ENCODE measurements around the gene CNGA2. TPM values are rescaled to one million over a fixed set of nuclear protein-coding genes. Genes with fewer than 3 reads are reported as not detected.

Gene CNGA2
- not detected for polyA plus RNA-seq (2013, experiment 1 of 2; ENCODE audit: insufficient read length)
- not detected for polyA plus RNA-seq (2013, experiment 2 of 2; ENCODE audit: insufficient read length)

DNA sequence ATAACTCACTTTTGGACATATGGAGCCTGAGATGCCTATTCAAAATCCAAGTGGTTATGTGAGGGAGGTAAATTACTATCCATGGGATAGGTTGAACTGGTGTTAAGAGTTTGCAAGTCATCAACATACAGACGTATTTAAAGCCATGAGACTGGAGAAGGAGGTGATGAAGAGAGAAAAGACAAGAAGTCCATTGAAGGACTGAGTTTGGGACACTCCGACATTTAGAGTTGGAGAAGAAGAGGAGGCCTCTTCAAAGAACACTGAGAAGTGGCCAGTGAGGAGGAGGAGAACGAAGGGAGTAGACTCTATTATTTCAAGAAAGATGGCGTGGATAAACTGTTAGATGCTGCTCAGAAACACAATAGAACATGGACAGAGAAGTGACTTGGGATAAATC lies at the start of gene CNGA2:
TSS of gene CNGA2 (plus strand) at position 301 of the 400 bp plus-strand sequence. CDS start 3,738 bp downstream, outside the sequence.
- no peak for DNase-seq

DNA sequence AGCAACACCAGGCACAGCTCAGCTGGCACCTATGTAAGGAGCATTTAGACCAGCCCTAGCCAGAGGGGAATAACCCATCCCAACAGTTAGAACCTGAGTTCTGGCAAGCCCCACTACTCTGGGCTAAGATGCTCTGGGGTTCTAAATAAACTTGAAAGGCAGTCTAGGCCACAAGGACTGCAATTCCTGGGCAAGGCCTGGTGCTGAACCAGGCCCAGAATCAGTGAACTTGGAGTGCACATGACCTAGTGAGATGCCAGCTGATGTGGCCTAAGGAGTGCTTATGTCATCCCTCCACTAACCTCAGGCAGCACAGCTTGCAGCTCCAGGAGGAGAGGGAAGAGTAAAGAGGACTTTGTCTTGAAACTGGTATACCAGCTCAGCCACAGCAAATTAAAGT lies 46.9 kb upstream of the CNGA2 start:
- no peak for DNase-seq

DNA sequence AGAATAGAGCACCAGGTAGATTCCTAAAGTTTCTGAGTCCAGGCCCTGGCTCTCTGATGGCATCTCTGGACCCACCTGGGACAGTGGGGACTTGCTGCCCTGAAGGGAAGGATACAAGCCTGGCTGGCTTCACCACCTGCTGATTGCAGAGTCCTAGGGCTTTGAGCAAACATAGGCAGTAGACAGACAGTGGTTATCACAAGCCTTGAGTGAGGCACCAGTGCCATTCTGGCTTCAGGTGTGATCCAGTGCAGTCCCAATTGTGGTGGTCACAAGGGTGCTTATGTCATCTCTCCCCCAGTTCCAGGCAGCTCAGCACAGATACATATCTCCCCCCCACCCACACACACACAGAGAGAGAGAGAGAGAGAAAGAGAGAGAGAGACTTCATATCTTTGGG lies 45.9 kb upstream of the CNGA2 start:
- DNase-seq = no peak

DNA sequence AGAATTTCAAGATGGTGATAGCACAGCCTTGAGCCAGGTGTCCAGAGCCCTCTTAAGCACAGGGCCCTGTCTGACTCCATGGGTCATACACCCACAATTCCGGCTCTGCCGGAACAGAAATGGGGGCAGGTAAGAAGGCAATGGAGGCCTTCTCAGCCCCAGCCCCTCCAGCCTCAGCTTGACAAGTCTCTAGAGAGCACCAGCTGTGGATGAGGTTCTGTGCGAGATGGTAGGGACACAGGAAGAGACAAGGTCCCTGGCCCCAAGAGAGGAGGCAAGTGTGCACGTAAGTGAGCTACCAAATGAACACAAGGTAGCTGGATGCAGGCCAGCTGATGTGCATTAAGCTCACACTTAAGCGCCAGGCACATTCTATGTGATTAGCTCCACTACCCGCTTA lies 41.7 kb upstream of the CNGA2 start:
- DNase-seq = no peak

DNA sequence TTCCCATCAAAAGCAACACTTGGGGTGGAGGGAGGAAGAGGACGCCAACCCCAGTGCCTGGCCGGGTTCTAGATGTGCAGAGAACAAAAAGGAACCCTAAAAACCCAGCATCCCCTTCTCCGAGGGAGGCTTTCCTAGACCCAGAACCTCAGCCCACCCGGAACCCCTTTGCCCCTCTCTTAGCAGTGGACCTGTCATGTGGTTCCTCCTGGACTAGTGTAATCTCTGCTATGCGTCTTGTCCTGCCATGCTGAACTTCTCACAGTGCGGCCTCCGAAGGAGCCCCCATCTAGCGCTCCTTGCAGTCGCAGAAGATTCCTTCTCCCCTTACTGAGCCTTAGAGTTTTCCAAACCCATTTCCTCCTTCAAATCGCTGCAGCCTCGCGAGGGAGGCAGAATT lies 40.4 kb upstream of the CNGA2 start:
- no peak for DNase-seq

DNA sequence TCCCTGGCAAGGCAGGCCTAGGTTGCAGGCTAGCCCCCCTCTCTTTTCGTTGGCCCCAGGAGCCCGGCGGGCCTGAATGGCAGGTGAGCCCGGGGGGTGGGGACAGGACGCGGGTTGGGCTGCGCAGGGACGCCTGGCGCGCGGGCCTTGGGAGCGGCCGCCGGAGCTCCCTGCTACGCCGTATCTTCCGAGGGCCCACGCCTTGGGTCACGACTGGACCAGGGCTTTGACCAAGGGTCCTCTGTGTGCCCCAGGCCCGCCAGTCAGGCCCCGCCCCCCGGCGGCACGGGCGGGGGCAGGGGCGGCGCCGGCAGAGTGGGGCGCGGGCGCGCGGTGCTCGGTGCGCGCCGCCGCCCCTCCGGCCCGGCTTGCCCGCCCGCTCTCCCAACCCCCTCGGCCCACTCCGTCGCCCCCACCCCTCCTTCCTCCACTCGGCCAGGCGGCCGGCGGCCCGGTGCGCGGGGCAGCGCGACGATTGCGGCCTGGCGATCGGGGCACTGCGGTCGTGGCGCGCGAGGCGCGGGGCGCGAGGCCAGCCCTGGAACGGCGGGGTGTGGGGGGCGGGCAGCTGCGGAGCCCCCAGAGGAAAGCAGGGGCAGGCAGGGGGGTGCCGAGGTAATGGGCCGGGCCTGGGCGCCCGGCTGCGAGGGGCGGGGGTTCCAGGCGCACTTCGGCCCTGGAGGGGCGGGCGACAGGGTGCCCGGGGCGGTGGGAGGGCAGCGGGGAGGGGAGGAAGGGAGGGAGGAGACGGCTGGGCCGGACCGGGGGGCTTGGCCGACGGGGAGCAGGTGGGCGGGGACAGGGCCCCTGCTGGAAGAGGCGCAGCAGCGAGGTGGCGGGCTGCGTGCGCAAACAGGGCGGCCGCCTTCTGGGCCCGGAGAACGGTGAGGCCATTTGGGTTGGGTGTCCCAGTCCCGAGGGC lies 39.6 kb upstream of the CNGA2 start, which contains the start of gene PRRG3:
TSS of gene PRRG3 (plus strand) at position 798 of the 922 bp plus-strand sequence. CDS start 3,357 bp downstream, outside the sequence.
- no peak for DNase-seq

DNA sequence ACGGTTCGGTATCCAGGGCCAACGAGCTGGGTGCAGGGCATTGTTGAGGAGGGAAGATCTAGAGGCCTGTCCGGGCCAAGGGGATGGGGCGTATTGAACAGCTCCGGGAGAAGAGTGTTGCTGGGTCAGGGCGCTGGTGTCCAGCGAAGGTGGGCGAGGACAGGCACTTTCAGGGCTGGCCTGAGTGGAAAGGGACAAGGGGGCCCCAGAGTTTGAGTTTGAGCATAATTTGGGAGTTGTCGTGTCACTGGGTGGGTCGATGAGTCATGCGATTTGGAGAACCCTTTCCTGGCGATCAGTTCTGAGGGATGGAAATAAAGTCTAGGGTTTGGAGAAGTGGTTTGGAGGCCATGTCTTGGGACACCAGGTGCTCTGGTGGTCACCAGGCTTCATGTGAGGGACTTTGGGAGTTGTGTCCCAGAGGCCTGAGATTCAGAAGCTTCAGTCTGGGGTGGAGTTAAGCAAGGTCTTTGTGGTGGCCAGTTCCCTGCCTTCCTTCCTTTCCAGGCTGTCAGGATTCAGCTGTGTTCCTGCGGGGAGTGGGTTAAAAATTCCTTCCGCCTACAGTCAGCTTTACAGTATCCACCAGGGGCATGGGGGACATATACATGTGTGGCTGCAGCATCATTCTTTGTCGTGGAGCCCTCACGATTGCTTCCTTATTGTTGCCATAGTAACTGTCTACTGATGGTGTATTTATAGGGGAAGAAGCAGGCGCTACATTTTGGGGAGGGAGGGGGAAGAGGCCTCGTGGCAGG lies 38.8 kb upstream of the CNGA2 start:
- no peak for DNase-seq

DNA sequence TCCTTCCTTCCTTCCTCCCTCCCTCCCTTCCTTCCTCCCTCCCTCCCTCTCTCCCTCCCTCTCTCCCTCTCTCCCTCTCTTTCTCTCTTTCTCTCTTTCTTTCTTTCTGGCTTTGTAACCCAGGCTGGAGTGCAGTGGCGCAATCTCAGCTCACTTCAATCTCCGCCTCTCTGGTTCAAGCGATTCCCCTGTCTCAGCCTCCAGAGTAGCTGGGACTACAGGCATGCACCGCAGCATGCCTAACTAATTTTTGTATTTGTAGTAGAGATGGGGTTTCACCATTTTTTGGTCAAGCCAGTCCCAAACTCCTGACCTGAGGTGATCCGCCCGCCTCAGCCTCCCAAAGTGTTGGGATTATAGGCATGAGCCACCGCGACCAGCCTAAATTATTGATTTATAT lies 37.5 kb upstream of the CNGA2 start:
- peak; percentile 8 for DNase-seq

DNA sequence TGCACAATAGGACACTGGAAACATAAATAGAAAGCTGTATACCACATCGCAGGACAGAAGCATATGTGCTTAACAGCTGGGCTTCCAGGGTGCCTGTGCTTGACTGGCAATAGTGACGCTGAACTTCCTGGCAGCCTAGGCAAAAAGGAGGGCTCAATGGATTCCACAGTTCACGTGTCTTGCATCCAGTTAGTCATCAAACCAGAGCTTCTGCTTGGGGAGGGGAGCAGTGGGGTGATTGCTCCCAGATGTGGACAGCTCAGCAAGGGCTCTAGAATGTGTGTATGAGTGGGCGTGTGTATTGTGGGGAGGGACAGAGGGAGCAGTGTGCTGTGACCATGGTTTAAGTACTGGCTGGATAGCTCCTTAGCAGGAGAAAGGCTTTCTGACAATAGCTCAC lies 37.0 kb upstream of the CNGA2 start:
- DNase-seq = peak; percentile 91

DNA sequence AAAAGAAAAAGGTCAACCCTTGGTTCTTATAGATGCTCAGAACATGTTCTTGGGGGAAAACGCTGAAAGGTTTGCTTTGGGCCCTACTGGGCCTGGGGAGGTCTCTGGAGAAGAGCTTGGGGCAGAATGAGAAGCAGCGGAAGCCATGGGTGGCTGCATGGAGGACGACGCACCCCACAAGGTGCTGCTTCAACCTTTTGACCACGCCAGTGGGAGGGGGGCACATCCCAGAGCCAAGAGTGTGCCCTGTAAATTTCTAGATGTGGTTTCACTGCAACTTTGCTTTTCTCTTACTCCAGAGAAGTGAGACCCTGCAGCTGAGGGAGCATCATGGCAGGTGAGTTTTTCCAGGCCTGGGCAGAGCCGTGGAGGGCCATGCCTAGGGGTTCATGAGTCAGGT lies 36.1 kb upstream of the CNGA2 start:
- DNase-seq = no peak

DNA sequence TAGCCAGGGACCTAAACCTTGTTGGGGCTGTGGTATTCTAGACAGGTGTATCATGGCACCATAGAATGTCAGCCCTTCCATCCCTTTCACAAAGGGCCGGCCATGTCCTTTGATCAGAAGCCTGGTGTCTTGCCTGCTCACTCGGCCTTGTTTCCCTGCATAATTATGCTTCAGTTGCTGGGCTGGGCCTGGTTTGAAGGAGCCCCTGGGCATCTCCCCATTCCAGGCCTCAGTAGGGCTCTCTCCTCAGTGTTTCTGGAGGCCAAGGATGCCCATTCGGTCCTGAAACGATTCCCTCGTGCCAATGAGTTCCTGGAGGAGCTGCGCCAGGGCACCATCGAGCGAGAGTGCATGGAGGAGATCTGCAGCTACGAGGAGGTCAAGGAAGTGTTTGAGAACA lies 34.8 kb upstream of the CNGA2 start:
- no peak for DNase-seq

DNA sequence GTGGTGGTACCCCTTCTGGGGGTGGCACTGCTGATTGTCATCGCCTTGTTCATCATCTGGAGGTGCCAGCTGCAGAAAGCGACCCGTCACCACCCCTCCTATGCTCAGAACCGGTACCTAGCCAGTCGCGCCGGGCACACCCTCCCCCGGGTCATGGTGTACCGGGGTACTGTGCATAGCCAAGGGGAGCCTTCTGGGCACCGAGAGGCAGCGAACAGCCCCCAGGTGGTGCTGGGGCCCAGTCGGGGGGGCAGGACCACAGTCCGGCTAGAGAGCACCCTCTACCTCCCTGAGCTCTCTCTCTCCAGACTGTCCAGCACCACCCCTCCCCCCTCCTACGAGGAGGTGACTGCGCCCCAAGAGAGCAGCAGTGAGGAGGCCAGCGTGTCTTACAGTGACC lies 34.0 kb upstream of the CNGA2 start:
- no peak for DNase-seq

DNA sequence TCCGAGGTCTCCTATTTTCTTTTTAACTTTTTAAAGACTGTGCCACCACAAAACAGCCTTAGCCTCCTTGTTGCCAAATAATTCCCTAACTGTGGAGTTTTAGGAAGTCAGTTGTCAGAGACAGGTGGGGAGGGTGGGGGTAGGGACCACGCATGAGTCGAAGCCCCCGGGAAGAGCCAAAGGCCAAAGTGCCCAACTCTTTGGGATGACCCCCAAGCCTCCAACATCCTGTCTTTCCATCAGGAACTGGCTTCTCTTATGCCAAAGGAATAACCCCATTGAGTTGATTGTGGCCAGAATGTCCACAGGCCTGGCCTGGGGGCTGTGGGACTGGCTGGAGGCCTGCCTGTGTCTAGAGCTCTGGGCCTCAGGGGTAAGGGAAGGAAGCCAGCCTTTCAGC lies 33.5 kb upstream of the CNGA2 start:
- no peak for DNase-seq

DNA sequence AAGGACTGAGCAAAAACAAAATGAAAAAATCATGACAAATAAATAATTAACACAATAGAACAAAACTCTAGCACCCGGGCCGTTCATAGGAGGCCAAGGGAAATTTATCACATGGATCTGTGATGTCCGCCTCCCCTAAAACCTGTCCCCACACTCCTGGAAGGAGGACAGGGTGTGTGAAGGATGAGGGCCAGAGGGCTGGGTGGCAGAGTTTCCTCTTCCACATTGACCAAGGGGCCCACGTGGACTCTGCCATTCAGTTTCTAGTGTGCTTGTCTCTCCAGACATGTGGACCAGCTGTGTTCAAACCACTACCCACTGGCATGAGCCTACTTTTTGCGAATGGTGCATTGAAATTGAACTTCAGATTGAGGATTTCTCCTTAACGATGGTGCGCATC lies 33.0 kb upstream of the CNGA2 start:
- no peak for DNase-seq

DNA sequence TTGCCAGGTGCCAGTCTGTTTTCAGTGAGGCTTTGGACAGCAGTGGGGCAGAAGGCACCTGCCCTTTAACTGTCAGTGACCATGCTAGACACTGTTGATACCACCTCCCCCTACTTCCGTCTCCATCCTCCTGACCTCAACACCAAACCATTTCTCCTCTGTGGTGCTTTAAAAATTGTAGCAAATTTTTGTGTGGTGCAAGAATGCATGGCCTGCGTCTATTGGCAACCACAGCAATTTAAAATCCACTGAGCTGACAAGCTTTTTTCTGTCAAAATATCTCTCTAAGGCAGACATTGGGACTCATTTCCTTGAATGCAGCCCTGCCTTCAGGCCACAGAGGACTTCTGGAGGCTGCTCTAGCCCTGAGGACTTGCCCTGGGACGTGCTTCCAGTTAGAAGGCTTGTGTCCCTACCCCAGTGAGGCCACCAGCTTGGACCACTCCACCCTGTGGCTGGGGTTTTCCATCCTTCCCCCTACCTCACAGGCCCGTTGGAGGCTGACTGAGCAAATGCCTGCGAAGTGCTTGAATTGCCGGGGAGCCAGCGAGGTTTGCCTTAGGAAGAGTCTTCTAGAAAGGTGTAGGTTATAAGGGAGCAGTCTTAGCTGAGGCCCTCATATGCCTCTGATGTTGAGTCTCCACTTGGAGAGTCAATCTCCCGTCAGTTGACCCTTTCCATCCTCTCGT lies 32.4 kb upstream of the CNGA2 start:
- peak; percentile 51 for DNase-seq

DNA sequence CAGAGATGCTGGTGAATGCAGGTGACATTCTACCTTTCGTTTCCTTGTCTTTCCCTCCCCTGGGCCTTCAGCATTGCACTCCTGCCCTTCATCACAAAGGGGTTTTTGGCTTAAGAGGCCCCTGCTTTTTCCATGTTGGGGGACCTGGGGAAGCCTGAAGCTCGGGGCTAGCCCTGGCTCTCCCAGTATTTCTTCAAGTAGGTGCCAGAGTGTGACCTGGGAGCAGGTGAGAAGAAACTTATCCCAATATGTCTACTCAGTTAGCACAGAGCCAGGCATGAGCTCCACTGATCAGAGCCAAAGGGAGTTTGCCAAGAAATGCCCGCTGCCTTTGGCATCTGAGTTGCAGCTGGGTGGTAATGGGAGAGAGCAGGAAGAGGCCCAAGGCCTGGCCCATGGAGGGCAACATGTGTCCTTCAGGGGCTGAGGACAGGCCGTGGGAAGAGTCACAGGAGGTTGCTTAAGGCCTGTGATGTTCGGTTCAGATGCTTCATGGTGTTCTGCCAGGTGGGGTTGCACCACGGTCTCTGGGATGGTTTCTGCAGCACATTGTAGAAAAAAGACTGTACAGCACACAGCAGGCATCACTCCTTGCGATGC lies 31.7 kb upstream of the CNGA2 start:
- DNase-seq = no peak

DNA sequence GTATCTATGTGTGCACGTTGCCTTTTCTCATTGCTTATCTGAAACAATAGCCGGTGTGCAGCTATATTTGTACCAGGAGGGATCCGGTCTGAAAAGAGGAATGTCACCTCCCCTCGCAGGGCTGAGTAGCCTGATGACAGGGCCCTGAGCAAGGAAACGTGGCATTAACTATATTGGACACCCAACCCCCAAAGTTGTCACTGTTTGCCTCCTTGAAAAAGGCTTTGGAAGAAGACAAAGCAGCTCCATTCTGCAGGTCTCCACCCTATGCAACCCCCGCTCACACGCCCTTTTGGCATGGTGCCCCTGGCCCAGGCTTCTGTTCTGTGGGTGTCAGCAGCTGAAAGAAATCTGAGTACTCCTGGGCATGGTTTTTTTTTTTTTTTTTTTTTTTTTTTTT lies 31.1 kb upstream of the CNGA2 start:
- DNase-seq = peak; percentile 20

DNA sequence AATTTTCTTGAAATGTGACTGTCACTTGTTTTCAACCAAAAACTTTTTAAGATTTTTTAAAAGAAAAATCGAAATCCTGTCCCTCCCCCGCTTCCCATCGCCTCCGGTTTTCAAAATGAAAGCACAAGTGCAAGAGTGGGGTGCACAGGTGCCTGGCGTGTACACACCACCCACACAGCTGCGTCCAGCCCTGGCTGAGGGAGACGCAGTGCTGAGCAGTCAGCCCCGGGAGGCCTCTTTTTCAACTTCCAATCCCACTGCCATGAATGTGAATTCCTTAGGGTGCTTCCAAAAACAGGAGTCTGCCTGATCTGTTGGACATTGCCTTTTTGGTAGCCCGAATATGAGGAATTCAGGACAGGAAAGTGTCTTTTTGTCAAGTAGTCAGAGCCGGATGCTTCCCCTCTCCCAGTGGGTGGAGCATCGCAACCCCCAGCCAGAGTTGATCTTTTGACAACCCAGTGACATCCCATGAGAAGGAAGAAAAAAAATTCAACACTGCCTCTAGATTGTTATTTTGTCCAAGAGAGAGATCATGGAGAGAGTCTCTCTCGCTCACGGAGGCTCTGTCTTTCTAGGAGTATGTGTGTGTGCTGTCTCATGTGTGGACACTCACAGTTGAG lies 30.4 kb upstream of the CNGA2 start:
- DNase-seq = no peak

DNA sequence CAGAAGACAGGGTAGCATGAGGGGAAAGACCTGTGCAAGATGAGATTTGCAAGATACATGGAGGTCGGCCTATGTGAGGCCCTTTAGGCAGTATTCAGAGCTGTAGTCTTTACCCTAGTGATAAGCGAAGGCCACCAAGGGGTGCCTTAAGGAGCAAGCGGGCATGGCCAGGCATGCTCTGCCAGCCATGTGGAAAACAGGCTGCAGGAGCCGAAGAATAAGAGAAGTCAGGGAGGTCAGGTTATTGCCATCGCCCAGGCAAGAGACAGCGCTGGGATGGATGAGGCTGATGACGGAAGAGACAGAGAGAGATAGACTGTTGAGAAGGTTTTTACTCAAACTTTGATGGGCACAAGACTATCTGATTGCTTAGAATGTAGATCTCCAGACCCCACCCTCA lies 25.7 kb upstream of the CNGA2 start:
- DNase-seq = no peak

DNA sequence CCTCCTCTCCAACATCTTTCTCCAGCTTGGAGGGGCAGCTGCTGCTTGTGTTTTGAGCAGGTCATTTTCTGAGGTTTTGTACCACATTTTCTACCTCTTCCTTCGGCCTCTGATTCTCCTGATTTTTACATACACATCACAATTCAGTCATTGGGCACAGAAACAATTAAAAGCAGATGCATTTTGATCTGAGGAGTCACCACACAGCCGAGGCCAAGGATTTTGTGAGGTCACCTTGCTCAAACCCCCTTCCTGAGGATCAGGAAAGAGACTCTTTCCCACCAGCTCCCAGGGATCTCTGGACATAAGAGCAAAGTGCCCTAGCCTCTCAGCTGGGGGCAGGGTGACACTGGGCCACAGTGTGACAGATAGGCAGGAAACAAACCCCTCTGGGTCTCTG lies 24.1 kb upstream of the CNGA2 start:
- no peak for DNase-seq

DNA sequence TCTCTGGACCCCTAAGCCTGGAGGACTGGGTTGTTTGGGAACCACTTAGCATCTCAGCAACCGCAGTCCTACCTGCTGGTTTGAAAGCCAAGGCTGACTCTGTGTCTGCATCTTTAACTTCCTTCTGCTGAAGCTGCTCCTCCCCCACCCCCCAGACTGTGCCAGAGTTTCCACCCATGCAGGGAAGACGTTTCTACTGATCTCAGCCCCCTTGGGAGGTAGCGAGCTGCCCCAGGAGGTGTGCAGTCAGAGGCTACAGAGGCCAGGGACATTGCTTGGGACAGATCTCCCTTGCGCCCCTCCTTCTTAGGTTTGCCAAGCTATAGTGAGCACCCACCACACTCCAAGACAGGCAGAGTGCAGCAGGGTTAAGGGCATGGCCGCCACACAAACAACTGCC lies 23.4 kb upstream of the CNGA2 start:
- DNase-seq = no peak

DNA sequence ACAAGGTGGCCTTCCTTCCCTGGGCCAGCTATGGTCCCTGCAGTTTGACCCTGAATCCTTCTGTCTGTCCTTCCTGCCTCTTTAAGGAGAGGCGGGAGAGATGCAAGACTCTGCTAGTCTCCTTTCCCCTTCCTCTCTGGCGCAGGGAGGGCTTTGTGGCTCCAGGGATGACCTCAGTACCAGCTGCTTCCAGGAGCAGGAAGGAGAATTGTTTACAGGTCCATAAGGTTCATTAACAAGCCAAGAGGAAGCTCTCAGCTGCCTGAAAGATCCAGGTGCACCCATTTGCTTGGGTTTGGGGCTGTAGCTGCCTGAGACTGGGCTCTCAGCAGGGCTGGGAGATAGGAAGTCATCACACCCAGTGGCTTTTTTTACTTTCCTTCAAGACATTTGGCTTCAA lies 22.8 kb upstream of the CNGA2 start:
- DNase-seq = no peak

Data from fibroblast of skin of scalp (primary cell).